T-helper 22 cell (primary cell): ENCODE data around the gene PXT1.
"Not testable (repeated sequence)": the region's sequence is repeated elsewhere in the genome, so short reads cannot be mapped to it uniquely, and the experiment has no call there.

Source experiments
- DNase-seq: peaks from one replicate; pipeline ENCODE4 v3.0.0-alpha.2; 2020; ENCODE audit warnings: low read depth

The PXT1 gene

DNA sequence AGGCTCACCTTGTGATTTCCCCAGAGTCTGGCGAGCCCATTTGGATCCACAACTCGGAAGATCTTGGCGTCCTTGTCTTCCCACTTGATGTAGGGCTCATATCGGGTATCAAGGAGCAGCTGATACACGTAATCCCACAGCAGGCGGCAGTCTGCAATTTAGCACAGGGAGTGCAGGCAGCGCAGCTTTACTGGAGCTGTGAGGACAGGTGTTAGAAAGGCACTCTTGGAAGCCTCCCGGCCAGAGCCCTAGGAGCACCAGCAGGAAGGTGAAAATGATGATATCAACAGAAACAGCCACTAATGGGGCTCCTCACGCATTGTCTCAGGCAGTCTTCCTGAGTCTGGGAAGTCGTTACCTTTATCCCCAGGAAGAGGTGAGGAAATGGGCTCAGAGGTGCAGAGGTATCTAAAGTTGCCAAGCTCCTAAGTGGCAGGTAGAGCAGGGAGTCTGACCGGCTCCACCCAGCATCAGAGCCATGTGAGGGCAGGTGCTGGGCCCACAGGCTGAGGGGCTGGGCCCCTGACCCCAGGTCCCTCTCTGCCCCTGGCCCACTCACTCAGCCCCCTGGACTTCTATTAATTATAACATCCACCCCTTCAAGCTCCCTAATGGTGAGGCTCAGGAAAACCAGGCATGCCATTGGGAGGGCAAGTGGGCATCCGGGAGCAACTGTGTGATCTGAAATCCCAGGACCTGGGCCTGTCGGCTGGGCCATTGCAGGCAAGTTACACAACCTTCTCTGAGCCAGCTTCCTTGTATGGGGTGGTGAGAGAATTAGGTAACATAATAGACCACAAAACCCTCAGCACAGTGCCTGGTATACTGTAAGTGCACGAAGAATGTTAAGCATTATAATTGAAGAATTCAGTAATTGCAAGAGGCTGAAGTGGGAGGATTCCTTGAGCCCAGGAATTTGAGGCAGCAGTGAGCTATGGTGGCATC is 73.5 kb downstream of the PXT1 start:
- DNase-seq, result no peak

DNA sequence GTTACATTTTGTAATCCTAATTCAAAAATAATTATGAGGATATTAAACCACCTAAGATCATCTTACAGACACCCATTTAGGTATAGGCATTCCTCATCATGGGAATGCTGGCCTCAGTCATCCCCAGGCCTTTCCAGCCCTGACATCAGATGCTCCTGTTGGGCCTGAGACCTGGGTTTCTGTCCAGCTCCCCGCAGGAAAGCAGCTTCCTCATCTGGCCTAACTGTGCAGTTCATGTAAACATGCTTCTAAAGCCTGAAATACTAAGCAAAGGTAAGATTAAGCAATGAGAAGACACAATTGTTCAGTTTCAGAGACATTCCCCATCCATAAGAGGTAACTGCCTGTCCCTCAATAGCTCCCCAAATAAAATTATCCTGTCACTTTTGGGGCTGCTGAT is 74.2 kb downstream of the PXT1 start:
- no peak for DNase-seq

DNA sequence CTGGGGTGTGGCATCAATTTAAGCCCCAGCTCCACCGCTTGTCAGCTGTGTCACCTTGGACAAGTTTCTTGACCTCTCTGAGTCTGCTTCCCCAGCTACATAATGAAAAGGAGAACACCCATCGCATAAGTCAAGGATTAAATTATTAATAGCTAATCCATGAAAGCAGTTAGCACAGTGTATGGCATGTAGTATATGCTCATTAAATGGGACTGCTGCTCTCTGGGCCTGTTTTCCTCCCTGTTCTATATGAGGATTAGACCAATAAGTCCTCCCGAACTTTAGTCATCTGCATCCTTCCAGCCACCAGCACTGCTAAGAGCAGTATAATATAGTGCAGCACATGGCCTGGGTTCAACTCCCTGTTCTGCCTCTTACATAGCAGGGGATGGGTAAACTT is 74.9 kb downstream of the PXT1 start:
- DNase-seq, result no peak

DNA sequence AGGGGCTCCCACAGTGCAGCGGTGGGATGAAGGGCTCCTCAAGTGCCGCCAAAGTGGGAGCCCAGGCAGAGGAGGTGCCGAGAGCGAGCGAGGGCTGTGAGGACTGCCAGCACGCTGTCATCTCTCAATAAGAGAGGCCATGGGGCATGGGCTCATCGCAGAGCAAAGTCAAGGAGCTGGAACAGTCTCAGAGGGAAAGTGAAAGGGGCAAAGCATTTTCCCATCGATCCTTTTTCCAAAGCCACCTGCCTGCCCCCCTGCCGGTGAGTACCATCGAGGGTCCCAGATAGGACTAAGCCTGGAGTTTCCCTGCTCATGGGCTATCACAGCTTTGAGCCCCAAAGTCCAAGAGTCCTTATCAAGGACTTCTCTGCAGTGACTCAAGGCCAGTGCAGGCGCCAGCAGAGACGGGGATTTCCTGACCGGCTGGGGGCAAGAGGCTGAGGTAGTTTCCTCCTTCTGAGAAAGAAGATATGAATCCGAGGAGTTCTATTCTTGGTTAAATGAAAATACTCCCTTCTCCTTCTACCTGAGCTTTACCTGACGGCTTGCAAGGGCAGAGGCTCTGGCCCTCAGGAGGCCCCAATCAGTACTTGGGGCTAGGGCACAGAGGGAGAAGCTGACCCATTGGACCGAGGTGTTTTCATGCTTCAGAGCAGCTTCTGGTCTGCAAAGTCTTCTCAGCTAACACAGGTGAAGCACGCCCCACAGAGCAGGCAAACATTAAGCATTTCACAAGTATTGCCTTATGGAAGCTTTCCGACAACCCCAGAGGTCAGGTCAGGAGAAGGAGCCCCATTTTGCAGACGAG is 77.8 kb downstream of the PXT1 start:
- no peak for DNase-seq

DNA sequence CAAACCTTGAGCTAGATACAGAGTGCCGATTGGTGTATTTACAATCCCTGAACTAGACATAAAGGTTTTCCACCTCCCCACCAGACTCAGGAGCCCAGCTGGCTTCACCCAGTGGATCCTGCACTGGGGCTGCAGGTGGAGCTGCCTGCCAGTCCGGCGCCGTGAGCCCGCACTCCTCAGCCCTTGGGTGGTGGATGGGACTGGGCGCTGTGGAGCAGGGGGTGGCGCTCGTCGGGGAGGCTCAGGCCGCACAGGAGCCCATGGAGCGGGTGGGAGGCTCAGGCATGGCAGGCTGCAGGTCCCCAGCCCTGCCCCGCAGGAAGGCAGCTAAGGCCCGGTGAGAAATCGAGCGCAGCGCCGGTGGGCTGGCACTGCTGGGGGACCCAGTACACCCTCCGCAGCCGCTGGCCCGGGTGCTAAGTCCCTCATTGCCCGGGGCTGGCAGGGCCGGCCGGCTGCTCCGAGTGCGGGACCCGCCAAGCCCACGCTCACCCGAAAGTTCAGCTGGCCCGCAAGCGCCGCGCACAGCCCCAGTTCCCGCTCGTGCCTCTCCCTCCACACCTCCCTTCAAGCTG is 78.5 kb downstream of the PXT1 start:
- DNase-seq, result not testable (repeated sequence)

DNA sequence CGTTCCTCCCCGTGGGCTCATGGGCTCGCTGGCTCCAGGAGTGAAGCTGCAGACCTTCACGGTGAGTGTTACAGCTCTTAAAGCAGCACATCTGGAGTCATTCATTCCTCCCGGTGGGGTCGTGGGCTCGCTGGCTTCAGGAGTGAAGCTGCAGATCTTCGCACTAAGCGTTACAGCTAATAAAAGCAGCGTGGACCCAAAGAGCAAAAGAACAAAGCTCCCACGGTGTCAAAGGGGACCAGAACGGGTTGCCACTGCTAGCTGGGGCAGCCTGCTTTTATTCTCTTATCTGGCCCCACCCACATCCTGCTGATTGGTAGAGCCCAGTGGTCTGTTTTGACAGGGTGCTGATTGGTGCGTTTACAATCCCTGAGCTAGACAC is 79.3 kb downstream of the PXT1 start:
- not testable (repeated sequence) for DNase-seq

DNA sequence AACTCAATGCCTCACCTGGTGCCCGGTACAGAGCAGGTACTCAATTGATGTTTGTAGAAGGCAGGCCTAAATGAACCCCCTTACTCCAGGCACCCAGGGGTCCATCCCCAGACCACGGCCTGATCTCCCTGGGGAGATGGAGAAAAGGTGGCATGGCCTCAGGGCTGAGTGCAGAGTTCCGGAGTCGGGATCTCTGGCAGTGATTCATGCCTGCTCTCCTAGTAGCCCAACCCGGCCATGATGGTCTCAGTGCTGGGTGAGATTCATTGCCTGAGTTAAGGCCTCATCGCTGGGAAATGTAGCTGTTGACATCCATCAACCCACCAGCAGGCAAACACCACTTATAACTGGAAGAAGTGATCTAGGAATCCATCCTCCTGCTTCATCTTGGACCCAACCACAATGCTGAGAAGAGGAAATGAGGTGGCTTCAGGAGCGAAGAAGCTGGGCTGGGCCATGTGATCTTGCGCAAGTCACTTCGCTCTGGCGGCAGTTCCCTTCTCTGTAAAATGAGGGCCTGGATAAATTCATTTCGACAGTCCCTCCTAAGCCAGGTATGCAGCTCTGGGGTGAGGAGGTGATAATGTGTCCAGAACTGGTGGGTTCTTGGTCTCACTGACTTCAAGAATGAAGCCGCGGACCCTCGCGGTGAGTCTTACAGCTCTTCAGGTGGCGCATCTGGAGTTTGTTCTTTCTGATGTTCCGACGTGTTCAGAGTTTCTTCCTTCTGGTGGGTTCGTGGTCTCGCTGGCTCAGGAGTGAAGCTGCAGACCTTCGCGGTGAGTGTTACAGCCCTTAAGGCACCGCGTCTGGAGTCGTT is 79.9 kb downstream of the PXT1 start:
- no peak for DNase-seq

DNA sequence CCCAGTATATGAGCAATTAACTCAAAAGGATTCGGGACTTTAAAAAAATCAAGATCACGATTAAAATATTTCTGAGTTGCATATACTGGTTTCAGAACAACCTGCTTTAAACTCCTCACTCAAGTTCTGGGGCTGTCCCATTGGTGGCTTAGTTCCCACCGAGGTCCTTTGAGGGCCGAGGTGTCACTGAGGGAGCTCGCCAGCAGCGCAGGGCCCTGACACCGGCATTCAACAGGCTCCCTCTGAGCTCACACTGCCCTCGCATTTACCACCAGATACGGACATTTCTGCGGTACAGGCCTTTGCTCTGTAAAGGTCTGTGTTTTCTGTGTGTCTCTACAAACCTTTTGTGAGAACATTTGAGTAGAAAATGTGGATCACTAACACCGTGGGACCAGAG is 81.6 kb downstream of the PXT1 start:
- DNase-seq, result no peak

DNA sequence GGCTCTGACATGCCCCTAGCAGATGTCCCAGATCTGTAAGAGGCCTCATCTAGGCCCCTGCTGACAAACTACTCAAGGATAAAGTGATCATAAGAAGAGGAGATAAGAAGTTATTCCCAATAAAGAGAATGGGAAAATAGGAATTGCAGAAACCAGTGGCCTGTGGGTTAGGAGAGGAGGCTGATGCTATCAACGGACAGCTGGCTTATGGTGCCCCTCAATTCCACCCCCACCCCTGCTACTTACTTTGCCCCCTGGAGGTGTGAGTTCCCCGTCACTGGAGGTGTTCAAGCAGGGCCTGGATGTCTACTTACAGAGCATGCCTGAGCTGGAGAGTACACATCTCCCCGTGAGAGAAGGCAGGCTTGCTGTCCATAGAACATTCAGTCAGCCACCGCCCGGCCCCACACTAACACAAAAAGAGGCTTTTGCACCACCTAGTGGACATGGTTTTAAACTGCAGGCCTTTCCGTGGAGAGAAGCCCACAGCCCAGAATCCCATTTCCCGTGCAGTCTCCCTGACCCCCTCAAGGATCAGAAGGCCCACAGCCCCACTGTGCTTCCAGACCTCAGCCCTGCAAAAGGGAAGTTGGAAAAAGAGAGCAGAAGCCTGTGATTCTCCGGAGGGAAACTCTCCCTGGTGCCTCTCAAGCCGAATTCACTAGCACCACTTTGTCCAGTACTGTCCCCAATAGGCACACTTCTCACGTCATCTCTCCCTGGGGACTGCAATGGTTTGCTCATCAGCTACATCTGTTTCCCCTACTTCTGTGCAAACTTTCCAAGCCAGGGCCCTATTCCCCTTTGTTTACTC is 82.2 kb downstream of the PXT1 start:
- peak; percentile 30 for DNase-seq

DNA sequence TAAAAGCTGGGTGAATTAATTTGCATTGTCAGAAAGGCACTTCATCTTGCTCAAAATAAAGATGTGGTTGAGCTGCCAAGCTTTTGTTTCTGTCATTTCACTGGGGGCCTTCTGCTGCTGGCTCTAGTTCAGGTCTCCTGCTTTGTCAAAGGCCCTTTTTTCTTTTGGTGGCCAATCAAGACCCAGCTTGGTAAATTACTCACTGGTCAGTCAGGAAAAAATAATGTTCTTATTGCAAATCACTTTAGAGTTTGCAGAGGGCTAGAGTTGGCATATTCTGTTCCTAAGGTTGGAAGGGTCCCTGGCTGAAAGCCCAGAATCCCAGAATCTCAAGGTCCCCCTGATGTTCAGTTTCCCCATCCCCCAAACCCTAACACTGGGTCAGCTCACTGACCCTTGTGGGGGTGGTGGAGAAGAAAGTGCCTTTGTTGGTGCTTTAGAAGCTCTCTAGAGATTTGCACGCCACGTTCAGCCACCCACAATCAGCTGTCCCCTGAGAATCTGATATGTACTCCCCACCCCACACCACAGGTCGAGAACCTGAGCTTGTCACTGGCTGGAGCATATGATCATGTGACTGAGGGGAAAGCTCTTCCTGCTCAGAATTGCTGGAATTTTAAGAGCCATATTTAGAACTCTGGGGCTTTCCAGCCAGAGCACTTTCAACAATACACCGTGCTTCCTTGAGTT is 84.3 kb downstream of the PXT1 start:
- no peak for DNase-seq

DNA sequence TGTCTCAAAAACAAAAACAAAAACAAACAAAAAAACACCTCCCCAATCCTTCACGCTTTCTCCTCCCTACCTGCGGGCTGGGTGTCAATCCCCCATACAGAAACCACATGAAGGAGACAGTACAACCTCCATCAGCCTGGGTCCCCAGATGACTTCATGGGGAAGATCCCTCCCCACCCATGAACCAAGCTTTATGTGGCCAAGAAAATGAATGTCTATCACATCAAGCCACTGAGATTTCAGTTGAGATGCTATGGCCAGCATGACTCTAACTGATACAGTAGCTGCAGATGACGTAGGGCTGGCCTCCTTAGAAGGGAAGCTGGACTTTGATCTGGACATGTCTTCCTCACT is 84.8 kb downstream of the PXT1 start:
- DNase-seq, result no peak

DNA sequence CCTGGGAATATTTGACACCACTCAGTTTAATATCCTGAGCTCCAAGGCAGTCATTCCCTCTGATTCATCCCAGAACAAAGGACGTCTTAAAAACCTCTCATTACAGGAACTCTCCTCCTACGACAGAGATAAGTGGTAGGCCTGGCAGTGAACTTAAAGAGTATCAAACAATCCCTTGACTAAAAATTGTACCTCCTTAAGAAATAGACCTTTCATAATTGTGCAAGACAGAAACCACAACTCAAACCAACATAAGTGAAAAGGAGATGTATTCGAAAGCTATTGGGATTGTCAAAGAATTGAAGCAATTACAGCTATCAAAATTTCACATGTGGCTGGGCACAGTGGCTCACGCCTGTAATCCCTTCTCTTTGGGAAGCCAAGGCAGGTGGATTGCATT is 86.8 kb downstream of the PXT1 start:
- DNase-seq, result no peak

DNA sequence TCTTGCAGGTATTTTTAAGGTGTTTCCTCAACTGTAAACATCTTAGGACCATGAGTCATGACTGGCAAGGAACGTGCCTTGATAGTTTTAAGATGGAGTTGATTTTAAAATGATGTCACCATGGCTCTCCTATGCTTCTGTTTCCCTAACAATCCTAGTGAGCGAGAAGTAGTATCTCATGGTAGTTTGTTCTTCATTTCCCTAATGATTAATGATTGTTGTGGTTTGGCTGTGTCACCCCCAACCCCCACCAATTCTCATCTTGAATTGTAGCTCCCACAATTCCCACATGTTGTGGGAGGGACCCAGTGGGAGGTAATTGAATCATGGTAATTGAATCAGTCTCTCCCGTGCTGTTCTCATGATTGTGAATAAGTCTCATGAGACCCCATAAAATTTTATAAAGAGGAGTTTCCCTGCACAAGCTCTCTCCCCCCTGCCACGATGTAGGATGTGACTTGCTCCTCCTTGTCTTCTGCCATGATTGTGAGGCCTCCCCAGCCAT is 89.2 kb downstream of the PXT1 start:
- DNase-seq, result no peak

DNA sequence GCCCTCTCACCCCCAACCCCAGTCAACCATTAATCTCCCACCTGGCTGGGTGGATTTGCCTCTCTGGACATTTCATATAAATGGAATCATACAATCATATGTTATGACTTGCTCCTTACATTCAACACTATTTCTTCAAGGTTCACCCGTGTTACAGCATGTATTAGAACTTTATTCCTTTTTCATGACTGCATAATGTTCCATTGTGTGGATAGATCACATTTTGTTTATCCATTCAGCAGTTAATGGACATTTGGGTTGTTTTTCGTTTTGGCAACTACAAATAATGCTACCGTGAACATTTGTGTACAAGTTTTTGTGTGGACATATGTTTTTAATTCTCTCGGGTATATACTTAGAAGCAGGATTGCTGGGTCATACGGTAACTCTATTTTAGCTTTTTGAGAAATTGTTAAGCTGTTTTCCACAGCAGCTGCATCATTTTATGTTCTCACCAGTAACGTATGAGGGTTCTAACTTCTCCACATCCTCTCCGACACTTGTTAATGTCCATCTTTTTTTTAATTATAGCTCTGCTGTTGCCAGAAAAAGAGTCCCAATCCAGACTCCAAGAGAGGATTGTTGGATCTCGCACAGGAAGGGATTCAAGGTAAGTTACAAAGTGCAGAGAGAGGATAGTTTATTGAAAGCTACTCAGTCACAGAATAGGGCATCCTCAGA is 90.0 kb downstream of the PXT1 start:
- DNase-seq, result no peak

DNA sequence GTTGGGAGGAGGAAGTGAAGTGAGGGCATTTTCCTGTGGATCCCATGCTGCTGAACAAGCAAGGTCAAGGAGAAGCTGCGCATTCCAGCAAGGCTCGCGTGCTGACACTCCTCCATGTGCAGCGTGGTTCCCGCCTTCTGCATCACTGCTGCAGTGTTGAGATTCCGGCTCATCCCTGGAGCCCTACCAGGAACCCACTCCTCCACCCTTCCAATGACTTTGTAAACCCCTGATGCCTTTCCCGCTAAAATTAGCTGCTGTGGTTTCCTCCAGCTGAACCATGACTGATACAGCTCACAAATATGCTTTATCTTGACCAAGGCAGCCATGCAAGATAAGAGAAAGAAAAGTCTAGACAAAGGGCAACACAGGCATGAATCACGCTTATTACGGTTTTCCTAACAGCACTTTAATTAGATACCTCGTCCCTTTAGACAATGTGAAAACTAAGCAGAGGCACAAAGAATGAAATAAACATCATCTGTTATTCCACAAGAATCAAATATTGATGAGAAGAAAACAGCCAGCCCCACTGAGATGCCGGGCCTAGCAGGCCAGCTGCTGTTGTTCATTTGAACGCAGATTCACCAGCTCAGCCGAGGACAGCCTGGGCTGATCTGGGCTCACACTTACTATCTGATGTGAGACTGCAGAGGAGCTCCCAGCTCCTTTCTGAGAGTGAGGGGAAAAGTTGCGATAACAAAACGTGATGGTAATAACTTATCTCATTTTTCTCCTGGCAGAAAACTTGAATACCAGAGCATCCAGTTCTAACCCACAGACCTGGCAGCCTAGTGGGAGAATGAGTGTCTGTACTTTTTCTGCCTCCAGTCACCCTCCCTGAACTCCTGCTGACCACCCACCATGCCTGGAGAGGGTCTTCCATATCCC is 91.7 kb downstream of the PXT1 start:
- DNase-seq, result no peak

DNA sequence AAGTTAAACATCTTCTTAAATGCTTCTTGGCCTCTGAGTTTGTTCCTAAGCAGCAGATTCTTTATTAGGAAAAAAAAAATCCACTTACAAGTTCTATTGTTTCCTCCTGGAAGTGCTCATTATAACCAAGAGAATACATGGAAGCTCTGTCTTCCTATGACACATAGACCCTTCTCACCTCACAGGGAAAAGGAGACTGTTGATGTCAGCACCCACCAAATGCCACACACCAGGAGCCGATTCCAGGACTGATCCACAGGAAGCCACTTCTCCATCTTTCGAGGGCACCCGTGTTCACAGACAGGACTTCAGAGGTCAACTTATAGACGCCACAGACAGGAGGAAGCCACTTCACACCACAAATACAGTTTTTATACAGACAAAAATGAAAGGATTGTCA is 92.6 kb downstream of the PXT1 start:
- DNase-seq, result no peak

DNA sequence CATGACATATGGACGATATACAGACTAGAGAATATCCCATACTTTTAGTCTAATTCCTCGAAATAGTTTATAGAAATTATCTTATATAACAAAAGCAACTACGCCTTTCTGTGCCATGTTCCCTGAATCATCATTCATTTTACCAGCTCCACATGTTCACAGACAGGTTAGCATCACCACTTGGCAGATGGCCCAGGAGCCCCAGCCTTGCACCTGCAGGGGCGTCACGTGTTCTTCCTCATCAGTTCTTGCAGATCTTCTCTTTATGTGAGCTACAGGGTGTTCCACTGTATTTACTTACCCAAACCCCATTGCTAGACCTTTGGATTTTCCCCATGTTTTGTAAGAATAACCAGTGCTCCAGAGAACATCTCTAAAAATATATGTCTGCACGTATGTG is 93.4 kb downstream of the PXT1 start:
- no peak for DNase-seq

DNA sequence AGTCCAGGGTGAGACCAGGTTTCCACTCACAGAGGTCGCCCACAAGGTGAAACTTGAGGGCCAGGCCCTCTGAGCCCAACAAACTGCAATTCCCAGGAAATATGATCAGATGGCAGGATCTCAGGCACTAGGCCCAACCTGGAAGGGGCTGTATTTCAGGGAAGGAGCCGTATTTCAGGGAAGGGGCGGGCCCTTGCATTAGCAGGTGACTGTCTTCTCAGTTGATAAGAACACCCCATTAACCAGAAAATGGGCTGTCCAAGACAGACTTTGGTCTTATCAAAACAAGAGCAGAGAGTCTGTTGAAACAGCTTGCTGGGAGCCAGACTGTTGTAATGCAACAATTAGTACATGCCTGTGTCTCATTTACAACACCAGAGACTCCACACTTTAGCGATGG is 95.0 kb downstream of the PXT1 start:
- no peak for DNase-seq
